Dermis blood vessel endothelial cell (primary cell): Measurements from ENCODE around the gene LRRC71. TPM values are rescaled to one million over a fixed set of nuclear protein-coding genes. Genes with fewer than 3 reads are reported as not detected.

Experiments
- DNase-seq: peaks from one replicate; pipeline ENCODE4 v3.0.0; 2010
- total RNA-seq: library from RNA; depleted of rRNA; stranded (reverse); fragments of >200 nt; gene quantifications from 2 replicates; pipeline ENCODE4 v1.2.3, GENCODE V29; 2014

The LRRC71 gene
- total RNA-seq, 1 donor from 2014 or later: 0.34 TPM

DNA sequence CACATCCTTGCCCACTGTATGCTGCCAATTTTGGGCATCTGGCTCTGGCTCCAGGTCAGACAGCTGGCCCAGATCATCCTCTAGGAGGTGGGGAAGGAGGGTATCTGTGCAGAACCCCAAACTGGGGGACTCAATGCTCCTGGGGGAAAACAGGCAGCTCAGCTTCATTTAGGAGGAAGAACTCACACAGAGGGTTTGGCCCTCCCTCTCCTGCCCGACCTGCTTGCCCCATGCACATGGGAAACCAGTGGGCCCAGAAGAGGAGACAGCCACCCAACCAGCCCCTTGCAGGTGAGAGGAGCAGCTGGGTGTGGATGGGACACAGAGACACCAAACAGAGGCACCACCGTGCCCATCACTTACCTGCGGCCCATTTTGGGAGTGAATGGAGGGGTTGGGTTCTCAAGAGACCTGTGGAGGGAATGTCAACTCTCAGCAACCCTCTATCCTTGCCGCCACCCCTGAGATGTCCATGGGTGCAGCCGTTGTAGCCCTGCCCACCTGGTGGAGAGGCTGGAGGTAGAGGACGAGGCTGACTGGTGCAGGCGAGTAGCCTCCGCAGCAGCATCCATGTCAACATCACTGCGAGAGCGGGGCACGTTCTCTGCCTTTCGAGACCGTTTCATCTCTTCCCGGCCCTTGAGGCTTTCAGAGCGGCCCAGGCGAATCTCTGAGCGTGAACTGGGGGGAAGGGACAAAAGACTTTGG lies 27.5 kb downstream of the LRRC71 start:
- DNase-seq: no peak

DNA sequence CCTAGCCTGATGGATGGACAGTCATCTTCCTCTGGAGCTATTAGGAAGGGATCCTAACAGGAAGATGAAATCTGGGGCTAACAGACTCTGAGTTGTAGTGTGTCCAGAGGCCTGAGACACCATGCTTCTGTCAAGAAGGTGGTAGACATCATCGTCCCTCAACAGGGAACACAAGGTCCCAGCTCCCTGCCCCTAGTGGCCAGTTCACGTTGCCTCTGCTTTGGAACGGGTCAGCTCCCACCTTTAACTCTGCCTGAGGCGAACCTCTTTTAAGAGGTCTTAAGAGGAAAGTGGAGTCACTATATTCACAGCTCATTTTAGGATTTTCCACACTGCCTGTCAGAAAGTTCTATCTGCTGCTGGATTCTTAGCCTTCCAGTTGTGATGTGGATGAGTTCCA lies 28.3 kb downstream of the LRRC71 start:
- DNase-seq: no peak

- DNase-seq: no peak
These were observed 28.7 kb downstream of the LRRC71 start for GRCh38 chr1:156949127-156949526.

DNA sequence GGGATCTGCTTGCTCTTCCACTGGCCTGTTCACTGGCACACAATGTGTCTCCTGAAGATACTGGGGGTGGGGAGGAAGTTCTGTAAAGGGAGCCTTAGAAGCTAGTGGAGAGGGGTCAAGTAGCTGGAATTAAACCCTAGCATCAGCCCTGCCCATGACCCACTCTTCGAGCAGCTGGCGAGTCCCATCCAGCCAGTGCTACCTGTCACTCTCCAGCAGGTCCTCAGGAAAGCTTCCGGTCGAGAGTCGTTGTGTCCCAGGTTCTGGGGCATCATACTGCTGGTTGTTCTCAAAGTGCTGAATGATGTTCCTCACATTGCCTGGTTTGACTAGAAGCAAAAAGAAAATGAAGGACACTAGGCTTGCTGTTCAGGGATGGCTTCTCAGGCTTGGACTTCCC lies 30.9 kb downstream of the LRRC71 start:
- no peak for DNase-seq

GRCh38 chr1:156953571-156953970 lies 33.1 kb downstream of the LRRC71 start:
- DNase-seq: no peak

DNA sequence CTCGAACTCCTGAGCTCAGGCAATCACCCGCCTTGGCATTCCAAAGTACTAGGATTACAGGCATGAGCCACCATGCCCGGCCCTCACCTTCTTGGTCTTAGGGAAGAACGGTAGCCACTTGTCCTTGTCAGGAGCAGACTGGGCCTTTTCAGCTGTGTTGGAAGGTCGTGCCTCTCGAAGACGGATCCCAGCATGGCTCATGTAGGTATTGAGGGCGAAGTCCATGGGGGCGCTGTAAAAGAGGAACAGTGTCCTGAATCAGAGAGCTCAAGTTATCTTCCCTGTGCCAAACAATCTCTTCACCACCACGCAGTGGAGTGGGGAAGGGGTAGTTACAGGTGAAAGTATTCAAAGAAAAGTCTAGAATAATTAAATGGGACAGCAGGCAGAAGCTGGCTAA lies 35.9 kb downstream of the LRRC71 start:
- DNase-seq: no peak

- no peak for DNase-seq
These were observed 37.2 kb downstream of the LRRC71 start for GRCh38 chr1:156957634-156958033.

DNA sequence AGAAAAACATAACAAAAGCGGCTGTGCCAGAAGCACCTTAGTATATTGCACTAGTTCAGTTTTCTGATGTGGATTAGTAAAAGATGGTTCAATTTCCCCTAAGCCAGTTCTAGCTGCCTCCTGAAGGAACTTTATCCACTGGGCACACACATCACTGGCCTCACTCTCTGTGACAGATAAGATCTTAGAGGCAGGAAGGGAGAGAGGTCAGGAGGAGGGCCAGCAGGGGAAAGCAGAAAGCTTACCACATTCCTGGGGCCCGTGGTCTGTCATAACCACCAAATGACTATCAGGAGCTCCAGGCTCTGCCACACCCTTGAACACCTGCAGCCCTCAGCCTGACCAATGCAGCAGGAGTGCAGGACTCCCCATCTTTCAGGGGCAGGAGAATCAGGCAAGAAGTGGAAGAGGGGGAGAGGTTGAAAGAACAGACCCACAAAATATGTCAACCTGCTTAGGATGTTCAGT lies 37.8 kb downstream of the LRRC71 start:
- peak; percentile 20 for DNase-seq

DNA sequence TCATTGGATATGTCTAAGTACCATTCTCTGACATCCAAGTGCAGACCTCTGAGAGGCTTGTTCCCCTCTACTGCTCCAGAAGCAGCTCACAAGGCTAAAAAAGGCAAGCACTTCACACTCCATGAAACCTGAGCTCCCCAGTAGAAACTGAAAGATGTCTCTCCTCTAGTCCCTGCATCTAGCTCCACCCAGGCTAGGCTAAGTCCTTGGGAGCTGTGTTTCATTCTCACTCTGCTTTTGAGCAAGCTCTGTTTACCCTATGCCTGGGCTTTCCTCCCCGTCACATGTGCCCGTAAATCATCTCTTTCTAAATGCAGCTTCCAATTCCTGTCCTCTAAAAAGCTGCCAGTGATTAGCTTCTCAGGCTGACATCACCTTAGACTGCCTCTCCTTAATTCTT lies 39.0 kb downstream of the LRRC71 start:
- no peak for DNase-seq

DNA sequence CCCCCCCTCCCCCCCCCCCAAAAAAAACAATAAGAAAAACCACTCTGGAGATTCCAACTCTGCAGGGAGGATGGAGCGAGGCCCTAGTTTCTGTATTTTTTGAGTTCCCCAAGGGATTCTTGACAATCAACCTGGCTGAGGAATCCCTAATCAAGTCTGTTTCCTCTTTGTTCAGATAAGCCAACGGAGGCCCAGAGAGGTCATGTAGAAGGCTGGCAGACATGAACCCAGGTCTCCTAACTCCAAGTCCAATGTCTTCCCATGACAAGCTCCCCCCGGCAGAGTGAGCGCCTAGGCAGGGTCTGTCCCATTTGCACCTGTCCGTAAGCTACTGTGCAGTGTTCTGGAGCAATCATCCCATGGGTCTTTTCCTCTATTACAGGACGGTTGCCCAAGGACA lies 39.5 kb downstream of the LRRC71 start:
- no peak for DNase-seq

GRCh38 chr1:156961709-156962108 lies 41.3 kb downstream of the LRRC71 start:
- DNase-seq: peak; percentile 23

DNA sequence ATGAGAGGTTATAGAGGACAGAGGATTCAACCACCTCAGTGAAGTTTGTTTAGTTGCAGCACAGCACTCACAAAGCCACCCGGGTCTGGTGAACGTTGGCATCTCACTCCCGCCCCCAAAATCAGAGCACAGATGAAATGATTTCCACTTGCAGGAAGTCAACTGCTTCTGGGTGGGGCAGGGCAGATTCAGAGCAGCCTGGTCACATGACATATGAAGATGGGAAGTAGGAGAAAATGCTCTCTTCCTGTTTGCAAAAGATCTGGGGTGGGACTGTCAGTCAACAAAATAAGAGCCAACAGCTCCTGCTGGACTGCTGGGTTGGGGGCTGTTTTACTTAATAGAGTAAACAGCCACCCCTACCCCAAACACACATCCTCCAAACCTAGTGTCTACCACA lies 43.2 kb downstream of the LRRC71 start:
- DNase-seq: no peak

GRCh38 chr1:156964441-156964840 lies 44.0 kb downstream of the LRRC71 start:
- DNase-seq: no peak

DNA sequence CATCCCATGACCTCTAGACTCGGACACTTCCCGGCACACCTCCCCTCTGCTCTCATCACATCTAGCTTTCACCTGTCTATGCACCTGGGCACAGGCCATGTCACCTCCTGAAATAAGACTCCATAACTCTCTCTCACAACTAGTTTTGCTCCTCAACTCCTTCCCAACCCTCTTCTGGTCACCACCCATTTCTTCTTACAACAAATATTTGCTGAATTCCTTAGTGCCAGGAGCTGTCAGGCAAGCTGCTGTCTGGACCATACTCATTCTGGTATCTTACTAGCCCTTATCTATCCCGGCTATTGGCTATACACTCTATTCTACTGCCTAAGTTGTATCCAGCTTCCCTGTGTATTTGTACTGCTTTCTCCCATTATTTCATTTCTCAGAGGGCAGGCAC lies 49.1 kb downstream of the LRRC71 start:
- DNase-seq: no peak

GRCh38 chr1:156970017-156970416 lies 49.6 kb downstream of the LRRC71 start:
- DNase-seq: no peak

DNA sequence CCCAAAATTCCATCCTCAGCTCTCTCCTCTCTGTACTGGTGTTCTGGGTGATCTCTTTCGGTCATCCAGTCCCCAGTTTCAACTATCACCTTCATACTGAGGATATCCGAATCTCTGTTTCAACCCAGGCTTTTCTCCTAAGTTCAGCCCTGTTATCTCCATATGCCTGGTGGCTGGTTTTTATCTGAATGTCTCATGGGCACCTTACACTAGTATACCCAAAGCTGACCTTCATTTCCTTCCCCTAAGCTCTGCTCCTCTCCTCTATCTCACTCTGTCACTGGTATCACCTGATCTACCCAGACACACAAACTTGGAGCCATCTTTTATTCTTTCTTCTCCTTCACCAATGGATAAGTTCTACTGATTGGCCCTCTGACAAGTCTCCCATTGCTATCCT lies 53.0 kb downstream of the LRRC71 start:
- DNase-seq: no peak

DNA sequence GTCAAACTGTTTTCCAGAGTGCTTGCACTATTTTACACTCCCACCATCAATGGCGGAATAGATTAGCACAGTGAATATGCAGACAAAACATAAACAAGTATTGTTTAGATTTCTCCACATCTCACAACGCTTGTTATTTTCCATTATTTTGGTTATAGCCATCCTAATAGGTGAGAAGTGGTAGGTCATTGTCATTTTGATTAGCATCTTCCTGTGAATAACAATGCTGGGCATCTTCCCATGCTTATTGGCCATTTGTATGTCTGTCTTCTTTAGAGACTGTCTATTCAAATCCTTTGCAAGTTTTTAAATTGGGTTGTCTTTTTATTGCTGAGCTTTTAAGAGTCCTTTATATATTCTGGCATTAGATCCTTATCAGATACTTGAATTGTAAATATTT lies 54.7 kb downstream of the LRRC71 start:
- no peak for DNase-seq

GRCh38 chr1:156980551-156980950 lies 60.1 kb downstream of the LRRC71 start:
- DNase-seq: peak; percentile 22

Other genes starting within 250 kb of the LRRC71 start
- 65.6 and 78.8 TPM in 2 replicates for gene NES, start 243.2 kb upstream of the LRRC71 start, total RNA-seq
- 0.34 TPM in 1 of 2 replicates, not detected in the other for gene CRABP2, start 215.0 kb upstream of the LRRC71 start, total RNA-seq
- gene METTL25B, start 192.2 kb upstream of the LRRC71 start, total RNA-seq: 11.8 and 13.3 TPM in 2 replicates
- 8.7 and 11.7 TPM in 2 replicates for gene ISG20L2, start 191.9 kb upstream of the LRRC71 start, total RNA-seq
- gene MRPL24, start 179.5 kb upstream of the LRRC71 start, total RNA-seq: 31.0 and 34.7 TPM in 2 replicates
- gene HDGF, start 169.0 kb upstream of the LRRC71 start, total RNA-seq: 149 and 294 TPM in 2 replicates
- 12.3 and 15.6 TPM in 2 replicates for gene PRCC, start 153.1 kb upstream of the LRRC71 start, total RNA-seq
- gene SH2D2A, start 103.8 kb upstream of the LRRC71 start, total RNA-seq: not detected in 2 replicates
- gene INSRR, start 61.5 kb upstream of the LRRC71 start, total RNA-seq: not detected in 2 replicates
- not detected in 2 replicates for gene NTRK1, start 59.8 kb upstream of the LRRC71 start, total RNA-seq
- 19.1 and 53.5 TPM in 2 replicates for gene PEAR1, start 26.9 kb upstream of the LRRC71 start, total RNA-seq
- gene ARHGEF11, start 125.1 kb downstream of the LRRC71 start, total RNA-seq: 22.0 and 23.3 TPM in 2 replicates
- gene ETV3L, start 179.2 kb downstream of the LRRC71 start, total RNA-seq: not detected in 2 replicates
- gene ETV3, start 217.8 kb downstream of the LRRC71 start, total RNA-seq: 17.2 and 19.1 TPM in 2 replicates